T-helper 17 cell (primary cell): ENCODE measurements around the gene METTL16. TPM values are rescaled to one million over a fixed set of nuclear protein-coding genes. Genes with fewer than 3 reads are reported as not detected.

Source experiments
- ATAC-seq: fragments of 150-1000 bp; cut with Tn5 transposase; 2 replicates; pipeline ENCODE4 v1.10.0; 2021; ENCODE audit warnings: mild to moderate bottlenecking, moderate library complexity
- DNase-seq, 3 donors: peaks; one replicate each; pipeline versions ENCODE4 v3.0.0 to v3.0.0-alpha.2; 2020 to 2021
- H3K9me3 ChIP-seq: one replicate; pipeline ENCODE4 v1.7.0; 2013; ENCODE audit warnings: low read length, mild to moderate bottlenecking; ENCODE audit not compliant: control insufficient read depth, poor library complexity, severe bottlenecking
- H3K27ac Mint-ChIP-seq: one replicate; pipeline ENCODE4 v1.8.0; 2022; ENCODE audit warnings: mild to moderate bottlenecking, moderate library complexity, mixed read lengths
- H3K27me3 Mint-ChIP-seq: one replicate; pipeline ENCODE4 v1.8.0; 2022; ENCODE audit warnings: mixed read lengths
- H3K36me3 Mint-ChIP-seq: one replicate; pipeline ENCODE4 v1.8.0; 2022; ENCODE audit warnings: low read depth, mixed read lengths
- H3K4me1 Mint-ChIP-seq: one replicate; pipeline ENCODE4 v1.8.0; 2022; ENCODE audit warnings: mild to moderate bottlenecking, mixed read lengths
- H3K4me3 Mint-ChIP-seq: one replicate; pipeline ENCODE4 v1.8.0; 2022; ENCODE audit warnings: mild to moderate bottlenecking, moderate library complexity, mixed read lengths
- total RNA-seq, 4 donors: library from RNA in 2 of 4; stranded (reverse) in 2 of 4; gene quantifications; one replicate each; pipeline ENCODE4 v1.2.3 and lab custom pipeline; 2022 to 2026

METTL16 gene
- total RNA-seq, 2 donors from 2014 or later = 34.4 to 38.8 TPM

DNA sequence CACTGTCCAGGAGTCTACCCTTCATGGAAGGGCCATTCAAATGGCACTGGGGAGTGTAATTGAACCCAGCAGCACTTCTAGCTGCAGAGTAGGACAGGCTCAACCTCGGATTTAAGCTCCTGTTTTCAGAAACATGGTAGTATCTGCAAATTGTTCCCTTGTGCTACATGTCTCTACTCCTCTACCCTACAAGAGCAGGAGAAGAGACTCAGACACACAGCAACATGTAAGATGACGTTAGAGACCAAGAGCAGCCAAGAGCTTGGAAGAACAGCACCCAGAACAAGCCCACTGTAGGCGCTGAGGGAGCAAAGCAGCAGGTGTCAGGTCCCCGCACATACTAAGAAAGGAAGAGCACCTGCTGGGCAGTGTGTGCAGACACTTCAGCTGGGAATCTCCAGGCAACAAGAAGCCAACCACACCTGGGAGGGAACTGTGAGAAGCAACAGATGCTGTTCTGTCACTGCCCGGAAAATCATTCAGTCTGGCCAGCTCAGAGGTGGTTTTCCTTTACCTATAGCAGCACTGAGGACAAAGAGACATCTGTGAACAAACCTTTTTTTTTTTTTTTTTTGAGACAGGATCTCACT lies 75.3 kb downstream of the METTL16 start:
- ATAC-seq (no peak), DNase-seq (no peak)
- Mint-ChIP-seq H3K4me3 (peak overlapping the region; percentile 33), H3K27ac (no peak overlapping the region), H3K36me3 (peaks cover 3% of the 10 kb centered on the region), H3K27me3 (no peaks in the 10 kb centered on the region), H3K4me1 (peaks cover 5% of the 10 kb centered on the region)
- H3K9me3 ChIP-seq = no peaks in the 10 kb centered on the region

DNA sequence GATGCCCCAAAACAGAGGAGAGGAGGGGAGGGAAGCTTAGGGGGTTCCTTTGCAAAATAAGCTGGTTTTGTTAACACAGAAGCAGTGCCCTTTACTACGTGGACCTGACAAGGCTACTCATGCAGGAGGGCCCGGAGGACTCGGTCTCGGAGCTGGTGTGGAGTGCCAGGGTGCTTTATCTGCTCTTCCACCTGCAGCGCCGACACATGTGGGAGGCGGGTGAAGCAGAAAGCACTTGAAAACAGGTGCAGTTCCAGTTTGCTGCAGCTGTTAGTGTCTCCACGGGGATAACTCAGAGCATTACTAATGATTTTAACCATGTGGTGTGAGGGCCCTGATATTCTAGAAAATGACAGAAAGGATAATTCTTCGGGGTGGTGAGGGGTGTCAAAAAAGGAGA lies 75.8 kb downstream of the METTL16 start:
- ATAC-seq (no peak), DNase-seq (no peak)
- Mint-ChIP-seq H3K27ac (no peak overlapping the region), H3K27me3 (no peaks in the 10 kb centered on the region), H3K4me1 (peaks cover 5% of the 10 kb centered on the region), H3K36me3 (peaks cover 3% of the 10 kb centered on the region), H3K4me3 (peak overlapping the region; percentile 33)
- no peaks in the 10 kb centered on the region for H3K9me3 ChIP-seq

- Mint-ChIP-seq H3K36me3 (peaks cover 3% of the 10 kb centered on the region), H3K4me1 (peaks cover 5% of the 10 kb centered on the region), H3K27ac (no peak overlapping the region), H3K27me3 (no peaks in the 10 kb centered on the region), H3K4me3 (peak overlapping the region; percentile 47)
- DNase-seq (no peak), ATAC-seq (no peak)
- H3K9me3 ChIP-seq = no peaks in the 10 kb centered on the region
Measured at GRCh38 chr17:2435181-2435741, 76.4 kb downstream of the METTL16 start.

DNA sequence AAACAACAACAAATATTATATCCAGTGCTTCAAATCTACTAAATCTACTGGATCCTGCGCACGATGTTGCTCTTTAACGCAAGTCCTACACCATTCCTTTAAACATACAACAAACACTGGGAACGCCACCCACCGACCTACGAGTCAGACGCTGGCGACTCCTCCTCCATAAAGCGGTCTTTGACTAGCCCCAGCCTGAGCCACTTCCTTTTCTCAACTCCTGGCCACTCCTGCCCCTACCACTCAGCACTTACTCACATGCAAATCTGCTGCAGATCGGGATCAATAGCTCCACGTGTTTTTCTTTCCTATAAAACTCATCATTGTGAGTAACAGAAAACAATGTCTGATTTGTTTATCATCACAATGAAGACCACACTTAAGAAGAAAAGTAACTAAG lies 78.0 kb downstream of the METTL16 start:
- ATAC-seq (no peak), DNase-seq (no peak)
- H3K9me3 ChIP-seq = no peaks in the 10 kb centered on the region
- Mint-ChIP-seq H3K27ac (no peak overlapping the region), H3K4me1 (peaks cover 5% of the 10 kb centered on the region), H3K27me3 (no peaks in the 10 kb centered on the region), H3K4me3 (no peak overlapping the region), H3K36me3 (peaks cover 3% of the 10 kb centered on the region)

DNA sequence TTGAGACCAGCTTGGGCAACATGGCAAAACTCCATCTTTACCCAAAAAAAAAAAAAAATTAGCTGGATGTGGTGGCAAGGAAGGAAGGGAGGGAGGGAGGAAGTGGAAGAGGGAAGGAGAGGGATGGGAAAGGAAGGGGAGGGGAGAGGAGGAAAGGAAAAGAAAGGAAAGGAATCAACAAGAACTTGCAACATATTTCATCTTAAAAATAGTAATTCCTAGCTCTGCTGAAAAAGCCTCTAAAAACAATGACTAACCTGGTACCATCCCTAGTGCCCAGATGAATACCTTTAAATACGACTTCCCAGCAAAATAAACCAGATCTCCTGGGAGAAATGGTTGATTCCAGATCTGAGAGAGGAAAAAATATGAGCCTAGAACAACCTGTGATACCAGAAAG lies 83.8 kb downstream of the METTL16 start:
- DNase-seq (no peak), ATAC-seq (no peak)
- H3K27me3 Mint-ChIP-seq = no peaks in the 10 kb centered on the region
- no peaks in the 10 kb centered on the region for H3K9me3 ChIP-seq
- no peak overlapping the region for H3K4me3 Mint-ChIP-seq
- peak overlapping the region; percentile 43 for H3K27ac Mint-ChIP-seq
- H3K36me3 Mint-ChIP-seq = peaks cover under 1% of the 10 kb centered on the region
- peaks cover under 1% of the 10 kb centered on the region for H3K4me1 Mint-ChIP-seq

DNA sequence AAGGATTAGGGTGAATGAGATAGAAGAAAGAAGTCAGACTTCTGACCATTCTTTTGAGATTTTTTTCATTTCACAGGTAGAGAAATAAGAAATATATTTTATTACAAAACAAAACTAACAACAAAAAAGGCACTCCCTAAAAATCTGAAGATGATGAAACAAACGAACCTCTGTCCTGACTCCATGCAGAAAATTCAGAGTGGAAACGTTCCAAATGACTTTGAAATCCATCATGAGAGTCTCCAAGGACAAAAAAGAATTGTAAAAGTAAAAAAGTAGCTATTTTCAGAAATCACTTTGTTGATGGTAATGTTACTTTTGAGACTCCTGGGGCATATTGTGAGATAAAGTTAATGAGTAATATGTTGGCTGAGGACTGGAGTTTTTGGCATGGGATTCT lies 84.5 kb downstream of the METTL16 start:
- no peak overlapping the region for H3K4me3 Mint-ChIP-seq
- no peaks in the 10 kb centered on the region for H3K27me3 Mint-ChIP-seq
- ATAC-seq = no peak
- H3K9me3 ChIP-seq = no peaks in the 10 kb centered on the region
- H3K36me3 Mint-ChIP-seq = no peaks in the 10 kb centered on the region
- peak overlapping the region; percentile 43 for H3K27ac Mint-ChIP-seq
- DNase-seq = no peak
- H3K4me1 Mint-ChIP-seq = no peaks in the 10 kb centered on the region

GRCh38 chr17:2423271-2423670 lies 88.4 kb downstream of the METTL16 start:
- H3K4me1 Mint-ChIP-seq = no peaks in the 10 kb centered on the region
- H3K27me3 Mint-ChIP-seq = no peaks in the 10 kb centered on the region
- no peak overlapping the region for H3K27ac Mint-ChIP-seq
- H3K4me3 Mint-ChIP-seq = no peak overlapping the region
- DNase-seq (no peak), ATAC-seq (no peak)
- H3K36me3 Mint-ChIP-seq = no peaks in the 10 kb centered on the region
- H3K9me3 ChIP-seq = no peaks in the 10 kb centered on the region

GRCh38 chr17:2421315-2422147 lies 90.2 kb downstream of the METTL16 start:
- no peaks in the 10 kb centered on the region for H3K27me3 Mint-ChIP-seq
- no peaks in the 10 kb centered on the region for H3K36me3 Mint-ChIP-seq
- DNase-seq = no peak
- no peaks in the 10 kb centered on the region for H3K9me3 ChIP-seq
- no peaks in the 10 kb centered on the region for H3K4me1 Mint-ChIP-seq
- H3K27ac Mint-ChIP-seq = no peak overlapping the region
- ATAC-seq = no peak
- no peak overlapping the region for H3K4me3 Mint-ChIP-seq

DNA sequence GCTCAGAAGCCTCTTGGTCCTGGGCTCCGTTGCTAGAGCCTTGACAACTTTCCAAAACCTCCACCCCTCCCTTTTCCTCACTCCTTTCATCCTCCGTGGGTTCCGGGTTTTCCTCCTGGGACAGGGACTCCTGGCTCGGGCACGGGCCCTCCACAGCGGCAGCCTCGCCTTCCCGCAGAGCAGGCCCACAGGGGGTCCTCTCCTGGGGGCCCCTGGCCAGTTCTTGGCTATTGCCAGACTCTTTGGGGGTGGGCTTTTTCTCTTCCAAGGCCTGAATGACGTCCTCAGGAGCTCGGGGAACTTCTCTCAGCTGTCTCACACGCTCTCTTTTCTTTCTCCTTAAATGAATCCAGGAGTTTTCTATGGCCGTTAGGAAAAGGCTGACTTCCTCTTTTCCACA lies 91.5 kb downstream of the METTL16 start:
- H3K4me3 Mint-ChIP-seq = no peak overlapping the region
- H3K27me3 Mint-ChIP-seq = no peaks in the 10 kb centered on the region
- ATAC-seq (no peak), DNase-seq (no peak)
- no peaks in the 10 kb centered on the region for H3K36me3 Mint-ChIP-seq
- H3K27ac Mint-ChIP-seq = no peak overlapping the region
- H3K4me1 Mint-ChIP-seq = no peaks in the 10 kb centered on the region
- H3K9me3 ChIP-seq = no peaks in the 10 kb centered on the region

DNA sequence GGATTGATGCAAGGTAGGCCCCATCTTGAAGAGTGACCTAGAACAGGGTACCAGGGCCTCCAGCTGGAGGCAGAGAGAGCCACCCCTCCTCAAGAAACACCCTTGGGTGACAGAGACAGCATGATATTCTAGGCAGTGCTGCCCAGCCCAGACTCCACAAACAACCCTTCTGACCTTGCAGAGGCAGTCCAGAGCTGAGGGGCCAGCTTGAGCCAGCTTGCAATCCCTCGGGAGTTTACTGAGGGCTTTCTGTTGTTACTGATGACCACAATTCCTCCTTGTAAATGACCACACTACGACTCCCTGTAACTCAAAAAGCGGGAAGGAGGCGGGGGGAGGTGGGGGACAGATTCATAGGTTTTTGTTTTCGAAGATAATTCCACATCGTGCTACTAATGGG lies 92.2 kb downstream of the METTL16 start:
- DNase-seq (no peak), ATAC-seq (no peak)
- no peaks in the 10 kb centered on the region for H3K9me3 ChIP-seq
- Mint-ChIP-seq H3K4me3 (no peak overlapping the region), H3K27ac (no peak overlapping the region), H3K4me1 (no peaks in the 10 kb centered on the region), H3K27me3 (no peaks in the 10 kb centered on the region), H3K36me3 (no peaks in the 10 kb centered on the region)

GRCh38 chr17:2418572-2418971 lies 93.1 kb downstream of the METTL16 start:
- Mint-ChIP-seq H3K4me3 (no peak overlapping the region), H3K27me3 (no peaks in the 10 kb centered on the region), H3K36me3 (no peaks in the 10 kb centered on the region), H3K4me1 (no peaks in the 10 kb centered on the region), H3K27ac (no peak overlapping the region)
- H3K9me3 ChIP-seq = no peaks in the 10 kb centered on the region
- ATAC-seq = no peak
- no peak for DNase-seq

GRCh38 chr17:2416010-2416734 lies 95.5 kb downstream of the METTL16 start:
- ATAC-seq (peak; percentile 89), DNase-seq (peak; percentile 76 to 84 (median 79))
- H3K36me3 Mint-ChIP-seq = no peaks in the 10 kb centered on the region
- H3K27ac Mint-ChIP-seq = peak overlapping the region; percentile 51
- H3K4me3 Mint-ChIP-seq = no peak overlapping the region
- H3K27me3 Mint-ChIP-seq = no peaks in the 10 kb centered on the region
- H3K4me1 Mint-ChIP-seq = no peaks in the 10 kb centered on the region
- H3K9me3 ChIP-seq = no peaks in the 10 kb centered on the region

- Mint-ChIP-seq H3K27ac (peak overlapping the region; percentile 51), H3K36me3 (no peaks in the 10 kb centered on the region), H3K4me3 (no peak overlapping the region), H3K27me3 (no peaks in the 10 kb centered on the region), H3K4me1 (peaks cover 2% of the 10 kb centered on the region)
- no peaks in the 10 kb centered on the region for H3K9me3 ChIP-seq
- DNase-seq (no peak), ATAC-seq (no peak)
Measured at GRCh38 chr17:2415081-2415480, 96.6 kb downstream of the METTL16 start.
